GM19468 (cell line): ENCODE data around the gene MAP3K6.
A peak's percentile ranks its signal among the peaks of the same experiment; 100 is the strongest.

Experiments used
- ATAC-seq: cut with Tn5 transposase; IDR thresholded peaks from one replicate; pipeline ENCODE4 v1.9.1; 2021; ENCODE audit warnings: mild to moderate bottlenecking, moderate library complexity, moderate number of reproducible peaks; ENCODE audit not compliant: unreplicated experiment; ENCODE audit errors: extremely low read depth

MAP3K6 gene

DNA sequence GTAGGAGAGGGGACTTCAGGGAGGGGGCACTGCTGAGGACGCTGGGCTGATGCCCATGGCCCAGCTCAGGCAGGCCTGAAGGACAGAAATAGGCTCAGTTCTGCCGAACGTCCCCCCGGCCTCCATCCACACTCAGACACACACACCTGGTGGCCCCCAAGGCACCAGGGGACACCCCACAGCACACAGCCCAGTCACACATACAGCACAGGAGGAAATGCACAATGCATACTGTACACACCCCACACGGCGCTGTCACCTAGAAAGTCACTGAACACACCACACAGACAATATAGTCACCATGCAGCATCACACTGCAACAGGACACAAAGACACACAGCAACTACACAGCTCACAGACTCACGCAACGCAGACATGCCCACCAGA is 24.4 kb downstream of the MAP3K6 start:
- no peak for ATAC-seq

GRCh38 chr1:27341525-27342252 is 25.1 kb downstream of the MAP3K6 start, which contains the start of gene SYTL1:
SYTL1 (plus strand) TSS chr1:27342022; CDS start chr1:27345335, 3,313 bp downstream.
- no peak for ATAC-seq

DNA sequence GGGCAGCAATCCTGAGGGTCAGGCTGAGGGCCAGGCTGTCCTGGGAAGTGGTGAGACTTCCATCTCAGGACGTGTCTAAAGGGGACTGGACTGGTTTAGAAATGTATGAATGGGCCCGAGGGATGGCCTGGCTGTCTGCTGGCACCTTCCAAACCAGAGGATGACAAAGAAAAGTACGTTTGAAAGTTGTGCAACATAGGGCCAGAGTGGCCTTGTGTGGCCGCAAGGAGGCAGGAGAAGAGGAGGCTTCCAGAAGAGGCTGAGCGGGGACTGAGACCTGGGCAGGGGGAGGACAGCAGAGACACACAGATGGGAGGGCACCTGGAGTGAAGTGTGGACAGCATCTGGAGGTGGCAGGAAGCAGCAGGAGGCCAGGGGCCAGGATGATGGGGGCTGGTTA is 27.5 kb downstream of the MAP3K6 start:
- no peak for ATAC-seq

DNA sequence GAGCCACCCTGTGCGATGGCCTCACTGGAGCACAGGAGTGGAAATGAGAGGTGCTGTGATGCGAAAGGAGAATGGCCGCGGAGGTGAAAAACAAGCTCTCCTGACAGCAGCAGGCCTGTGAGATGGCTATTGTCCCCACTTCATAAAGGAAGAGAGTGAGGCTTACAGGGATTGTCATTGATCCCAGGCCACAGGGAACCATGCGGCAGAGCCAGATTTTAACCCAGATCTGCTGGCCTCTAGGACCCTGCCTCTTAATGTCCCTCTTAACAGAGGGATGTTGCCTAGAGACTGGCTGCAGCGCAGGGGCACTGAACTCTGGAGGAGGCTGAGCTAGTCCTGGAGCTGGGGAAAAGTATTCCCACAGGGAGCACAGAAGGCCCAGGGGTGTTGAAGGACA is 28.0 kb downstream of the MAP3K6 start:
- ATAC-seq, result no peak

GRCh38 chr1:27336756-27337155 is 30.0 kb downstream of the MAP3K6 start:
- no peak for ATAC-seq

DNA sequence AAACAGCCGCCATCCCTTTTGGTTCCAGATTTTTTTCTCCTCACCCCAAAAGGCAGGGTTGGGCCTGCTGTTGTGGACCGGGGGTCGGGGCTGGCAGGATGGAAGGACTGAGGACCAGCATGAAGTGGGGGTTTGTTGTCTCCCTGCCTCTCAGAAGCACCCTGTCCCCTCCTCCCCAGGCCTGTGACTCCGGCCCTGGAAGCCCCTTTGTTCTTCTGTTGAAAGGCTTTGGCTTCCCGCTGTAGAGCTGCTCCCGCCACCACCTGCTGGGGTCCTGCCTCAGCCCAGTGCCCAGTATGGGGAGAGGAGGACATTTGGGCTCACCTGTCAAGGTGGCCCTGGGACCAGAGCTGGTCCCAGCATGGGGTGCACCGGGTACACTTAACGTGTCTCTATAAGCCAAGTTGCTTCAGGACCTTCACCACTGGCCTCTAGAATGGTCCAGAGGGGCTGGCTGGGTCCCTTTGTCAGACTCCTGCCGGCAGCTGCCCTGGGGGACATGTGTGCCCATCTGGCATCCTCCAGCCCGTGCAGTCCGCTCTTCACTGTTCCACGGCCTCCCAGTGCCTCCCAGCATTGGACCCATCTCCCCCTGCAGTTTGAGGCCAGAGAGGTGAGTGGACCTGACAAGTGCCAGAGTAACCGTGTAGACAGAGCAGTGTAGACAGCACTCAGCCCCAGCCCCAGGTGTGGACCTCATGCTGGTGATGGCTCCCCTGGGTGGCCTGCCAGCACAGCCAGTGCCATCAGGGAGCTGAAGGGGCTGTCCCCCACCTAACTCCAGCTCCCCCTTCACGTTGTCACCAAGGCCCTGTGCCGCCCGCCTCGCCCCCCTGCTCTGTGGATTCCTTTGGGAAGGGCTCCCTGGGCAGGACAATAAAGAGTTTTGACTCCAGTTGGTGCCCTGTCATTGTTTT is 31.0 kb downstream of the MAP3K6 start:
- ATAC-seq, result no peak

- no peak for ATAC-seq
Measured at GRCh38 chr1:27333717-27334279, 33.0 kb downstream of the MAP3K6 start.

DNA sequence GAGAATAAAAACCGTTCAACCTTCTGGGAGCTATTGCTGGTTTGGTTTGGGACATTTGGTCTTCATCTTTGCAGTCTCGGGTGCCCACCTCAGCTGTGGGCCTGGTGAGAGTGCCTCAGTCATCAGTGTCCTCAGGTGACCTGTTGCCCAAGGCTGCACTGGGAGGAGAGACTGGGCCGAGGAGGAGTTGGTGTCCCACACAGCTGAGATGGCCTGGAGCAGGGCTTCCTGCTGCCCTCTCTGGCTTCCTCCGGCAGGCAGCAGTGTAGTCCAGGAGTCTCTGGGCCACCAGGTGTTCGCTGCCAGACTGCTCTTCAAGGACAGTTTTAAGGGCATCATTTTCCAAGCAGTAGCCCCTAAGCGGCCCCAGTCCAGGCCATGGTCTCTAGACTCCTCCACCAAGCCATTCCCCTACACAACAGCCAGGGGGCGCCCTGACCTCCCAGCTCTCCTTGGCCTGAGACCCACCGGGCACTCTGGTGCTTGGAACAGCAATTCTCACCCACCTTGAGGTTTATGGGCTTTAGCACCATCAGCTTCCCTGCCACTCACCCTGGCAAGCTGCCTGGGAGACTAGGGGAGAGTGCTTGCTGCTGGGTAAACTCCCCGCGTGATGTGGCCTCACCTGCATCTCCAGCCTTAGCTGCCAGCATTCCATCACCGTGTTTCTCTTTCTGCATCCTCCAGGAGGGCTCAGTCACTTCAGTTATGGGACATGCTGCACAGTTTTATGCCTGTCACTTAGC is 34.1 kb downstream of the MAP3K6 start:
- ATAC-seq, result no peak

DNA sequence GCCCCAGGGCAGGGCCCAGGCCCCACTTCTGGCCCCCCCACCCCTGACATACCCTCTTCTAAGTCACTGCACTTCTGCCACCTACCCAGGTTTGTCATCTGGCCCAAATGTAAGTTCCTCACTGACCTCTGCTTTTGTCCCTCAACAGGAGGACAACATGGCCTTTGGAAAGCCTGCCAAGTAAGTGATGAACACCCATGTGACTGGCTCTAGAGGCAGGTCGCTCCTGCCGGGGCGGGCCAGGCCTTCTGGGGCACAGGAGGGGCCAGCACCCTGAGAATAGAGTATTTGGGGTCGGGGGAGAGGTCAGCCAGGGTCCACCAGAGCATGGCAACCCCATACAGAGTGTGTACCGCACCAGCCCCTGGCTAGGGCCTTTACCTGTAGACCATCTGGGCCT is 34.8 kb downstream of the MAP3K6 start:
- ATAC-seq, result no peak

- no peak for ATAC-seq
Measured at GRCh38 chr1:27331426-27331825, 35.3 kb downstream of the MAP3K6 start.

DNA sequence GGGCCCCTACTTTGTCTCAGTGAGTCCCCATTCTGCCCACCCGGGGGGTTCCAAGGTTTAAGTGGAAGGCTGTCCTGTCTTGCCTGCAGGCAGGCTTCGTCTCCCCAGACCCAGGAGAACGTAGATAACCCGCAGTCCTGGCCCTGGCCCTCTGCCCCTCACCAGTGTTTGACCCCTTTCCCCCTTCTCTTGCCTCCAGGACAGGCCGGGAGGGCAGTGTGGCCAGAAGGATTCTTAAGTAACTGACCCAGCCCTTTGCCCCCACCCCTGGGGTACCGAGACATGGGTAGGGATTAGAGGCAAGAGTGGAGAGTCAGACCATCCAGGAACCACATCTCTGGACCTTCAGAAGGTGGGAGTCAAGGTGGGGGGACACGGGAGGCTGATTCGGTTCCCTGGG is 36.0 kb downstream of the MAP3K6 start:
- no peak for ATAC-seq

GRCh38 chr1:27327964-27328363 is 38.8 kb downstream of the MAP3K6 start:
- ATAC-seq, result no peak

DNA sequence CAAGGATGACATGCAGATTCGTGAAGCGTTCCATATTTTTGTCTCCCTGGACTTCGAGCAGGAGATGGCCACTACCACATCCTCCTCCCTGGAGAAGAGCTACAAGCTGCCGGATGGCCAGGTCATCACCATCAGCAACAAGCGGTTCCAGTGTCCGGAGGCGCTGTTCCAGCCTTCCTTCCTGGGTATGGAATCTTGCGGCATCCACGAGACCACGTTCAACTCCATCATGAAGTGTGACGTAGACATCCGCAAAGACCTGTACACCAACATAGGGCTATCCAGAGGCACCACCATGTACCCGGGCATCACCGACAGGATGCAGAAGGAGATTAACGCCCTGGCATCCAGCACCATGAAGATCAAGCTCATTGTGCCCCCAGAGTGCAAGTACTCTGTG is 41.5 kb downstream of the MAP3K6 start:
- ATAC-seq, result no peak

GRCh38 chr1:27322569-27323240 is 44.1 kb downstream of the MAP3K6 start:
- no peak for ATAC-seq

DNA sequence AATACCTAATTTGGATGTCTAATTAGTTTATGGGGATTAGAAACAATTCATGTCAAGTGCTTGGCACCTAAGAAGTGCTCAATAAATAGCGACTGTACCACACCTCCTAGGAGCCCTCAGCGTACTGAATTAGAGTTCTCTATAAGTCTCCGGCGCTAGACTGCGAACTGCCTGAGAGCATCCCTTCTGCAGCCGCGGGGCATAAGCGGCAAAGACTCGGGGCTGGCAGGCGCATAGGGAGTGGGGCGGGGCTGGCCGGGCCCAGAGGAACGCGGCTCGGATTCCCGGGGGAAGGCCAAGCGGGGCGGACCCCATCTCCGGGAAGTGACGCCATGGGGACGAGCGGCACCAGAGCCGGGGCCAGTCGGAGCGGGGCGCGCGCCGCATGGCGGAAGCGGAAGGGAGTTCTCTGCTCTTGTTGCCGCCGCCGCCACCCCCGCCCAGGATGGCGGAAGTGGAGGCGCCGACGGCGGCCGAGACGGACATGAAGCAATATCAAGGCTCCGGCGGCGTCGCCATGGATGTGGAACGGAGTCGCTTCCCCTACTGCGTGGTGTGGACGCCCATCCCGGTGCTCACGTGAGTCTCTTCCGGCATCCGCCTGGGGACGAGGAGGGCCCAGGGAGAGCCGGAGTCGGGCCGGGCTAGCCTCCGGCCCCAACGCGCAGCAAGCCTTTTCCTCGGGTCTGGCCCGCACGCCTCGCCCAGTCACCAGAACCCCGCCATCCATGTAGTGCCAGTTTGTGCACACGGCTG is 44.8 kb downstream of the MAP3K6 start, which contains the start of gene TMEM222:
Gene TMEM222, plus strand, starts transcription at position 351 of the 756 bp plus-strand sequence. Its CDS starts 35 bp downstream, at position 386.
- peak; percentile 91 for ATAC-seq

DNA sequence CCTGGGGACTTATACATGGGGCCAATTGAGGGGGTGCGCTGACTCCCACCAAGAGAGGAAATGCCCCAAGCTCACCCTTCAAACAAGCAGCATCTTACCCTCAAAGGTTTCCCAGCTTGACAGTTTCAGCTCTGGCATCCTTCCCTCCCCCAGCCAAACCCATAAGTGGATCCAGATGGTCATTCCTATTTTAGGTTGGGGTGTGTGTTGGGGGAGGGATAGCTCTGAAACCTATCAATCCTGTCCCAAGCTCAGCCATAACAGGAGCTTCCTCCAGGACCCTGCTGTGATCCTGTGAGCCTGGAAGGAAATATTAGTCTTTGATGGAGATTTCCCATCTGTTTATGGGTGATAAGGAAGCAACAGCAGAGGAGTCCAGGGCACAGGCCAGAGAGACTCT is 48.2 kb downstream of the MAP3K6 start:
- no peak for ATAC-seq

GRCh38 chr1:27318136-27318535 is 48.6 kb downstream of the MAP3K6 start:
- no peak for ATAC-seq

- ATAC-seq, result no peak
Measured at GRCh38 chr1:27316860-27317259, 49.9 kb downstream of the MAP3K6 start.

- ATAC-seq, result no peak
Measured at GRCh38 chr1:27314737-27315136, 52.0 kb downstream of the MAP3K6 start.
